ENCODE data around the gene TIMM21. TPM values are rescaled to one million over a fixed set of nuclear protein-coding genes. Genes with fewer than 3 reads are reported as not detected.

Gene TIMM21
- total and polyA plus RNA-seq, 3 donors from 2014 or later = 27.8 to 34.3 (median 33.0) TPM

DNA sequence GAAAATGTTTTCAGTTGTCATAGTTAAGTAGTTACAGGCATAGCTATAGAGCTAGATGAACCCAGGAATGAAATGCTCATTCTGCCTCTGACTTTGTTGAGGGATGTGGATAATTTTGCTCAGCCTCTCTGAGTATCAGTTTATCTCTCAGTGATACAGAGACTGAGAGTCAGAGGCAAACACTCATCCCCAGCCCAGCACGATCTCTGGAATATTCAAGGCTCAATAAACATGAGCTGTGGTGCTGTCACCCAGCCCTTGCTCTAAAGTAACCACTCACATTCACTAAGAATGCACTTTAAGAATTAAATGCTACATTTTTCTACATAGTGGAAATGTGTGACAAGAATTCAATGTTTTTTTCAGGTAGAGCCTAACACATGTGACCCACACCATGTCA lies 30.6 kb downstream of the TIMM21 start:
- Histone ChIP-seq H3K4me1 (no peaks in the 10 kb centered on the region), H3K9me3 (no peaks in the 10 kb centered on the region), H3K27ac (no peak overlapping the region), H3K4me3 (no peak overlapping the region), H3K36me3 (ENCODE audit: low read depth, missing control alignments) (no peaks in the 10 kb centered on the region), H3K27me3 (no peaks in the 10 kb centered on the region)
- TF ChIP-seq, protein P1, sequence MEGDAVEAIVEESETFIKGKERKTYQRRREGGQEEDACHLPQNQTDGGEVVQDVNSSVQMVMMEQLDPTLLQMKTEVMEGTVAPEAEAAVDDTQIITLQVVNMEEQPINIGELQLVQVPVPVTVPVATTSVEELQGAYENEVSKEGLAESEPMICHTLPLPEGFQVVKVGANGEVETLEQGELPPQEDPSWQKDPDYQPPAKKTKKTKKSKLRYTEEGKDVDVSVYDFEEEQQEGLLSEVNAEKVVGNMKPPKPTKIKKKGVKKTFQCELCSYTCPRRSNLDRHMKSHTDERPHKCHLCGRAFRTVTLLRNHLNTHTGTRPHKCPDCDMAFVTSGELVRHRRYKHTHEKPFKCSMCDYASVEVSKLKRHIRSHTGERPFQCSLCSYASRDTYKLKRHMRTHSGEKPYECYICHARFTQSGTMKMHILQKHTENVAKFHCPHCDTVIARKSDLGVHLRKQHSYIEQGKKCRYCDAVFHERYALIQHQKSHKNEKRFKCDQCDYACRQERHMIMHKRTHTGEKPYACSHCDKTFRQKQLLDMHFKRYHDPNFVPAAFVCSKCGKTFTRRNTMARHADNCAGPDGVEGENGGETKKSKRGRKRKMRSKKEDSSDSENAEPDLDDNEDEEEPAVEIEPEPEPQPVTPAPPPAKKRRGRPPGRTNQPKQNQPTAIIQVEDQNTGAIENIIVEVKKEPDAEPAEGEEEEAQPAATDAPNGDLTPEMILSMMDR (IDR thresholded peaks at IDR 0.05) = no peak
- TF ChIP-seq POLR2A (IDR thresholded peaks at IDR 0.05) = no peak
- intact Hi-C loops (cut with DNase I; ENCODE audit: low total_unique reads) = no loop called here
- 79 to 92% methylated on average over 1 of the region's 1 CpG for WGBS, 2 donors
- DNase-seq = no peak

DNA sequence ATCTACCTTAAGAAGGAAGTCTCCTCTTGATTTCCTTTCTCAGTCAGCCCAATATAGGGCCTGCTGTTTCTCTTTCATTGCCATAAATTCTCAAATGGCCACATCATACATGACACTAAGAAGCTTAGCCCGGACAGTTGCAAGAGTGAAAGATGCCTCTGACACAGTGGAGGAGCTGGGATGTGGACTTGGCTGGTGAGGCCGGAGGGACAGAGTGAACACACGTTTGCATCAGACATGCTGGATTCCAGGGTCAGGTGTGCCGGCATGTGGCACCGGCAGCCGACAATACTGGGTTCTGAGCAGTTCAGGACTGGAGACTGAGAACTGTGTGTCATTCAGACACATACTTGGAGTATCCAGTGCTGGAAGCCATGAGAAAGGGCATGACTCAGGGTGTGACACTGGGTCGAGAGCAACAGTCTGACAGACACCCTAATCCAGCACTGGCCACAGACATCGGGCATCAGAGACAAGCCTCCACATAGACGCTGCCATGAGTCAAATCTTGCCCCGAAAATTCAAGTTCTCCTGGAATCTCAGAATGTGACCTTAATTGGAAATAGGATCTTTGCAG lies 31.4 kb downstream of the TIMM21 start:
- TF ChIP-seq, protein P1 (IDR thresholded peaks at IDR 0.05) = no peak
- no peak for TF ChIP-seq POLR2A (IDR thresholded peaks at IDR 0.05)
- 82 to 85% methylated on average over 10 of the region's 10 CpGs for WGBS, 2 donors
- intact Hi-C loops (cut with DNase I; ENCODE audit: low total_unique reads) = no loop called here

DNA sequence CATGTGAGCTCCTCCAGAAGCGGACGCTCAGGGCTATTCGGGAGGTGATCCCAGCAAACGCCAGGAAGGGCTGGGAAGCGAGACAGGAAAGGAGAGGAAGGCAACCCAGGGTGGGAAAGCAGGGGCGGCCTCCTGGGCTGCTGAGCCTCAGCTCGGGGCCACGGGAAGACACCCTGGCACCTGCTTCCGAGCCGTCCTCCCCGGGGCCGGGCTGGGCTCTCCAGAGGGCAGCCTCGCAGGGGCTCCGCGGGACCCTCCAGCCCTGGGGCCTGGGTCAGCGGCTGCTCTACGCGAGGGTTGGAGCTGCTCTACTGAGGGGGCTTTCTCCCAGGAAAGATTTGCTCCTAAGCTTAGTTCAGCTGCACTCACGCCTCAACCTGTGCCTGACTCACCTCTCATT lies 34.0 kb downstream of the TIMM21 start:
- Histone ChIP-seq H3K27me3 (no peaks in the 10 kb centered on the region), H3K27ac (no peak overlapping the region), H3K36me3 (ENCODE audit: low read depth, missing control alignments) (no peaks in the 10 kb centered on the region), H3K4me1 (no peaks in the 10 kb centered on the region), H3K9me3 (no peaks in the 10 kb centered on the region), H3K4me3 (no peak overlapping the region)
- TF ChIP-seq, protein P1 (IDR thresholded peaks at IDR 0.05) = no peak
- TF ChIP-seq POLR2A (IDR thresholded peaks at IDR 0.05) = no peak
- WGBS, 2 donors = 91% methylated on average over 19 of the region's 19 CpGs; no CpG with 5 or more reads in 1 of the 2 donors
- DNase-seq = no peak
- intact Hi-C loops (cut with DNase I; ENCODE audit: low total_unique reads) = no loop called here

More for the DNA sequence above, 31.4 kb downstream of the TIMM21 start:
- Histone ChIP-seq H3K9me3 (no peaks in the 10 kb centered on the region), H3K27ac (no peak overlapping the region), H3K4me1 (no peaks in the 10 kb centered on the region), H3K27me3 (no peaks in the 10 kb centered on the region), H3K4me3 (no peak overlapping the region), H3K36me3 (ENCODE audit: low read depth, missing control alignments) (no peaks in the 10 kb centered on the region)
- no peak for DNase-seq

DNA sequence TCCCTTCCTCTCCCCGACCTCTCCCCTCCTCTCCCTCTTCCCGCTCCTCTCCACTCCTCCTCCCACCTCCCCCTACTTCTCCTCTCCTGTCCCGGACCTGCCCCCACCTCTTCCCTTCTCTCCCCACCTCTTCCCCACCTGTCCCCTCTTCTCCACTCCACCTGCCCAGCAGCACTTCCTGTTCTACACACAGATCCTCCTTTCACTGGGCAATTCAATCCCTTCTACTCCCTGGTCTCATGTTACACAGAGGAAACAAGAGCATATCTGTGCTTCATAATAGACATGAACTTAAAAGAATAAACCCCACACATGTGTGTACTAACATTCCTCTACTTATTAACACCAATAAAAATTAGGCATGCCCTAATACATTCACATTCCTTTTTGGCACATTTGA lies 34.8 kb downstream of the TIMM21 start:
- Histone ChIP-seq H3K9me3 (no peaks in the 10 kb centered on the region), H3K4me1 (no peaks in the 10 kb centered on the region), H3K4me3 (no peak overlapping the region), H3K27me3 (no peaks in the 10 kb centered on the region), H3K36me3 (ENCODE audit: low read depth, missing control alignments) (no peaks in the 10 kb centered on the region), H3K27ac (no peak overlapping the region)
- WGBS, 2 donors = 37 to 39% methylated on average over 3 of the region's 3 CpGs
- intact Hi-C loops (cut with DNase I; ENCODE audit: low total_unique reads) = no loop called here
- TF ChIP-seq, protein P1 (IDR thresholded peaks at IDR 0.05) = no peak
- no peak for TF ChIP-seq POLR2A (IDR thresholded peaks at IDR 0.05)
- DNase-seq = no peak

DNA sequence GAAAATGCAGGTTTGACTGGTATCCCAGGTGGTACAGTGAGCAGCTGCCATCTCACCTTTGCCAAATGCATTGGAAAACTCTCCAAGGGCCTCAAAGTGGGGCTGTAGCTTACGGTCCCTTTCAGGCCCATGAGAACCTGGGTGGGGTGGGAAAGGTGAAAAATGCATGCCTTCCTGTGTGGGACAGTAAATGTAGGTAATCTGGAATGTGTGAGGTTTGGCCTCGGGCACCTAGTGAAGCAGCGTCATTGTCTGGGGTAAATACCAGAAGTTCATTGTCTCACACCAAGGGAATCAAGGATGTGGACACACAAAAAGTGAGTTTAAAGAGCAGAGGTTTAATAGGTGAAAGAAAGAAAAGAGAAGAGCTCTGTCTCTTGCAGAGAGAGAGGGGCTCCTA lies 36.6 kb downstream of the TIMM21 start:
- intact Hi-C loops (cut with DNase I; ENCODE audit: low total_unique reads) = no loop called here
- 87 to 91% methylated on average over 3 of the region's 3 CpGs for WGBS, 2 donors

More for the DNA sequence above, 36.6 kb downstream of the TIMM21 start:
- TF ChIP-seq POLR2A (IDR thresholded peaks at IDR 0.05) = no peak
- TF ChIP-seq, protein P1 (IDR thresholded peaks at IDR 0.05) = no peak
- Histone ChIP-seq H3K36me3 (ENCODE audit: low read depth, missing control alignments) (no peaks in the 10 kb centered on the region), H3K27ac (no peak overlapping the region), H3K4me1 (no peaks in the 10 kb centered on the region), H3K27me3 (no peaks in the 10 kb centered on the region), H3K4me3 (no peak overlapping the region), H3K9me3 (no peaks in the 10 kb centered on the region)
- no peak for DNase-seq
